GM19025 (cell line): ENCODE data around the gene C2orf92.
"Not testable (repeated sequence)": the region's sequence is repeated elsewhere in the genome, so short reads cannot be mapped to it uniquely, and the experiment has no call there.

ENCODE experiments used
- ATAC-seq: cut with Tn5 transposase; IDR thresholded peaks from one replicate; pipeline ENCODE4 v1.9.1; 2021; ENCODE audit warnings: mild to moderate bottlenecking, low read depth, moderate library complexity; ENCODE audit not compliant: unreplicated experiment

Gene C2orf92

DNA sequence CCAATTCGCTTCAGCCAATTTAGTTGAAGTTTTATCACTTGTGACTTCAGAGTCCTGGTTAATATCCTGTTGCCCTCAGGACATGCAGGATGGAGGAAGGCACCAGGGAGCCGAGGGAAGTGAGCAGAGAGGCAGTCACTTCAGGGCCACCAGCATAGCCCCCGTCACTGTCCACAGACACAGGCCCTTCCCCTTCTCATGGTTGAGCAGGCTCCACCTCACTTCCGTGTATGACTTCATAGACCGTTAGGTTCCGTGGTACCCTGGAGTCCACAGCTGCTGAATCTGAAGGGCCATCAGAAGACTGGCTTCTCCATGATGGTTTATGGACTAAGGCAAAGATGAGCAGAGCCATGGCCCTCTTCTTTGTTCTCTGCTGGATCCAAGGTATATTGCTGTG is at the start of gene C2orf92:
Gene C2orf92, plus strand, starts transcription at position 266 of the 400 bp plus-strand sequence. Its CDS starts 76 bp downstream, at position 342.
- no peak for ATAC-seq

- not testable (repeated sequence) for ATAC-seq
Observed at GRCh38 chr2:97620492-97620891, 49.0 kb upstream of the C2orf92 start.

GRCh38 chr2:97622976-97623375 is 46.5 kb upstream of the C2orf92 start:
- not testable (repeated sequence) for ATAC-seq

DNA sequence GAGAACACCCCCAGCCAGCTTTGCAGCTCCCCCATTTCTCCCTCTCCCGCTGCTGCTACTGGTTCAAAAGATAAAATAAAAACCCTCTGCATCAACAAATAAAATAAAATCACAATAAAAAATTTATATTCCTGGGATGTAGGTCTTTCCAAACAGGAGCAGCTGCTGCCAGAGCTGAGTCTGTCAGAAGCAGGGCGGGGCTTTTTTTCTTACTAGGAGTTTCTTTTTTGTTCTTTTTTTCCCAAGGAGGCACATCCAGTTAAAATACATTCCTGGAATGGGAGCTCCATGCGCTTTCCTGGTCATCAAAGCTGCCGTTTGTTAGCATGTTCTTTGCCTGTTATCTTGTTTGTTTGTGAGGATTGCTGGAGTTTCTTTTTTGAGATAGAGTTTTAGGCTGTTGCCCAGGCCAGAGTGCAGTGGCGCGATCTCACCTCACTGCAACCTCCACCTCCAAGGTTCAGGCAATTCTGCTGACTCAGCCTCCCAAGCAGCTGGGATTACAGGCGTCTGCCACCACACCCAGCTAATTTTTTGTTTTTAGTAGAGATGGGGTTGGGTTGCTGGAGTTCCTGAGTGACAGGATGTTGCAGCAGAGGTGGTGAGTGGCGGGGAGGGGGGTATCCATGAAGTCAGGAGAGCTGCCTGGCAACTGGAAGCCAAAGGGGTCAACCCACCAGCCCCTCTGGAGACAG is 44.0 kb upstream of the C2orf92 start:
- ATAC-seq: not testable (repeated sequence)

DNA sequence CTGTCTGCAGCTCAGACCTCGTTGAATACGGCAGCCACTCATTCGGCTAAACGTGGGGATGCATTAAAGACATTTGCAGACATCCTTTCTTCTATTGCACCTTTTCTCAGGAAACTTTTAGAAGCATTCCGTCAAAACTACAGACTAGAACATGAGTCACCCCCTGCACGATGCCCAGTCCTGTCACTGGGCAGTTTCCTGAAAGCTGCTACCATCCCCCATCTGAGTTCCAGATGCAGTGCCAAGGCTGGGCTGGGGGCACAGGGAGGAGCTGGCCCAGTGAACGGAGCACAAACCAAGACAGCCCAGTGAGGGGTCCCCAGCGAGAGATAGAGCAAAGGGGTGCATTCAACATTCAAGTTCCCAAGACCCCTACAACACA is 43.5 kb upstream of the C2orf92 start:
- ATAC-seq: not testable (repeated sequence)

DNA sequence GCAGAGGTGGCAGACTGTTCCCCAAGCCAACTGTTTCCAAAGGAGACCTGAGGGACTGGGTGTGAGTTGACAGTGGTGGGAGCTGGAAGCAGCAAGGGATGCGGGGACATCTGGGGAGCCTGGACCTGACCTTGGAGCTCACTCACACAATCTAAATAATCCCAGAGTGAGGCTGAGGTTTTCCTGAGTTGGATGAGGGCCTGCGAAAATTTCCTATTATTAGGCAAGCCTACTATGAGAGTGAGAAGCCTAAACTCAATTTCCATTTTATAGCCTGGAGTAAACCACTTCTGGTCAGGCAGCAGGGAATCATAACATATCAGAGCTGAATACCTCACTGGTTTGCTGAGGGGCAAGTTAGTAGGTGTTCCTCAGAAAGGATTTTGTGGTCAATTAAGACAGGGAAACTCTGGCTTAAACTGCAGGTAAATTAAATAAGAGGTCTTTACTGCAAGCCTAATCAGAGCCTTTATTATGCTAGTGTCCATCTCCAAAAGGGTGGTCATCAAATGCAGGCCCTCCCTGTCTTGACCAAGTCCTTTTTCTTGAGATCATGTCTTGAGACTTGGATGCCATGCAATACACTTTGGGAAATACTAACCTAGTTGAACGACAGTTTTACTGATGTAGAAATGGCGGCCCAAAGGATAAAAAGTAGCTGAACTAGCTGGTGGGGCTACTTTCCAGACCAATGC is 25.3 kb upstream of the C2orf92 start:
- ATAC-seq: no peak

DNA sequence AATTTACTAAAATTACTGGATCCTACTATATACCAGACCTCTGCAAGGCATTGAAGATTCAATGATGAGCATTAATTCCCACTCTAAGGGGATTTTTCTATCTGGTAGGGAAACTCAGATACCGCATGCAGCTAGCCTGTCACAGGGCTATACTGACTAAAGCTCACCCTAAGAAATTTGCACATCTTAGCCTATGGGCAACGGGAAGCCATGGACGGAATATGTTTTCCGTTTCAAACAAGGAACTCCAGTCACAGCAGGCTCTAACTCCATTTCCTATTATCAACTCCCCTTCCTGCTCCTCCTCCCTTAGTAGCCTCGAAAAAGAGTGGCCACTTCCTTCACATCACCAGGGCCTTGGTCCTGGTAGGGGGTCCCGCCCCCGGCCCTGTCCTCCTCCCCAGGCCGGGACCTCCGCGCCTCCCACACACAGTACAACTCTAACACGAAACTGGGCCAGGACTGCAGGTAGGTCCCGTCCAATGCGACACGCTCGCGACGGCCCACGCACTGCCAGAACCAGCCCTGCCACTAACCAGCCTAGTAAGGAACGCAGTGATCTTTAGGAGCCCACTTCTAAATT is 24.3 kb upstream of the C2orf92 start:
- peak; percentile 16 for ATAC-seq

- ATAC-seq: peak; percentile 91
Observed at GRCh38 chr2:97645695-97646629, 23.6 kb upstream of the C2orf92 start, which contains the start of gene COX5B. Gene COX5B, plus strand, starts transcription at chr2:97646062. Its CDS starts 25 bp downstream, at chr2:97646087.

DNA sequence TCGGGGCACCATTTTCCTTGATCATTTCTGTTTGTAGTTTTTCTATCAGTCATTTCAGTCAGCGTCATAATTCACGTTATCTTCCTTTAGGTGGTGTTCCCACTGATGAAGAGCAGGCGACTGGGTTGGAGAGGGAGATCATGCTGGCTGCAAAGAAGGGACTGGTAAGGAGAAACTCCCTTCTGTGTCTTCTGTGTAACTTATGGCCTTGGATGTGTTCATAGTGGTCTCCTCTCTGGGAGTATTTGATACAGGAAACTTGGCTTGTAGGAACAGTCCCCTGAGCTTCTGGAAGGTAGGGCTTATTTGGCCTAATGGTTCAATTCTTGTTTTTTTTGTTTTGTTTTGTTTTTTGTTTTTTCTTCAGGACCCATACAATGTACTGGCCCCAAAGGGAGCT is 22.5 kb upstream of the C2orf92 start:
- ATAC-seq: no peak

DNA sequence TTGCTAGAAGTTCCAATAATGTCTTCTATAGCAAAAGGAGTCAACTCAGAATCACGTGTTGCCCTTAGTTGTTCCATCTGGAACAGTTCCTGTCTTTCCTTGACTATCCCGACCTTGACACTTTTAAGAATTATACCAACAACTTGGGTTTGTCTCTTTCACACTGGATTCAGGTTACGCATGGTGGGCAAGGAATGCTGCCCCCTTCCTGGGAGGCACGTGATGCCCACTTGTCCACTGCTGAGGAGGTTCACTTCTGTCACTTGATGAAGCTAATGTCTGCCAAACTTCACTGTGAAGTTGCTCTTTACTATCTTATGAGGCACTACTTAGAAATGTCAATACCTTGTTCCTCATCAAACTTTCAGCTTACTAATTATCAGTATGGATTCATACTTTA is 18.4 kb upstream of the C2orf92 start:
- ATAC-seq: no peak

DNA sequence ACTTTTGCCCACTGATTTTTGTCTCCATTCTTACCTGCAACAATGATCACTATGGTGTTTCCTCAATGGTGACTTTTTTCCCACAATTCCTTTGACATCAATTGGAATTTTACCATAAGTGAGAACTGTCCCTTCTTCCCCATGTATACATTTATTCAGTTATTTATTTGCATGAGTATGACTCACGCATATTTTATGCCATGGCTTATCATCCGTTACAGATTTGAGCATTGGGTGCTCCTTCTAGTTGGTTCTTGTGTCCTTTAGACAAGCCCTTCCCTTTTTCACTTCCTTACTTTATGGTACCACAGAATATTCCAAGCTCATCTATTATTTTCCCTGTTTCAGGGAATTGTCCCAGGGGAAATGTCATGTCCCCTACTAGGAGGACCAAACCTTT is 16.0 kb upstream of the C2orf92 start:
- ATAC-seq: no peak

DNA sequence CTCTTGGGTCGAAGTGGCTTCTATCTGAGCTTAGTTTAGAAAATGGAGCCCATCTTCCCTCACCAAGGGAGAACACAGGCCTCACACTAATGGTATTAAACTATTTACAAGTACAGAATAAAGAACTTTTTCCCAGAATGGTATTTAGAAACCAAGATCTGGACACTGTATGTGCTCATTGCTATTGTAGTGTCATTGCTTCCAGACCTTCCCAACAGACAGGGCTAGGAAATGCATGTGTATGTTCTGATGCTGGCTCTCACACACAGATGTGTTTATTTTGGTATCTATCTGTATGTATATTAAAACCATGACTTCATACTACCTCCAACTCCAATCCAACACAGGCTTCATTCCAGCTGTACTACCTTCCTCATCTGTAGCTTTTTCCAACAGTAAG is 15.6 kb upstream of the C2orf92 start:
- no peak for ATAC-seq

- ATAC-seq: no peak
Observed at GRCh38 chr2:97654309-97654708, 15.2 kb upstream of the C2orf92 start.

DNA sequence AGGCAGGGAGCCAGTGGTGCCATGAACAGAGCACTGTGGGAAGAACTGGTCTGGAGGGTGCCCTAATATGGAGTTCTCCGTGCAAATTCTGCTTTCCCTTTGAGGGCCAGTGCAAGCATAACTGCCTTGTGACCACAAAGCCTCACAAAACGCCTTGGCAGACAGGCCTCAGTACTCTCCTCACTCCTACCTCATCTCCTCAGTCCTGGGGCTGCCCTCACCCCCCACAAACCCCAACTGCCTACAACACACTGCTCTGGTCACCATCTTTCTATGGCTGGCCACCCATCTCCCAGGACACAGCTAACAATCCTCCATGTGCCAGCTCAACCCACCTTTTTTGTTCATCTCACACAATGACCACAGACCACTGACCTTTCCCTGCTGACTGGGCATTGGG is 14.7 kb upstream of the C2orf92 start:
- no peak for ATAC-seq

DNA sequence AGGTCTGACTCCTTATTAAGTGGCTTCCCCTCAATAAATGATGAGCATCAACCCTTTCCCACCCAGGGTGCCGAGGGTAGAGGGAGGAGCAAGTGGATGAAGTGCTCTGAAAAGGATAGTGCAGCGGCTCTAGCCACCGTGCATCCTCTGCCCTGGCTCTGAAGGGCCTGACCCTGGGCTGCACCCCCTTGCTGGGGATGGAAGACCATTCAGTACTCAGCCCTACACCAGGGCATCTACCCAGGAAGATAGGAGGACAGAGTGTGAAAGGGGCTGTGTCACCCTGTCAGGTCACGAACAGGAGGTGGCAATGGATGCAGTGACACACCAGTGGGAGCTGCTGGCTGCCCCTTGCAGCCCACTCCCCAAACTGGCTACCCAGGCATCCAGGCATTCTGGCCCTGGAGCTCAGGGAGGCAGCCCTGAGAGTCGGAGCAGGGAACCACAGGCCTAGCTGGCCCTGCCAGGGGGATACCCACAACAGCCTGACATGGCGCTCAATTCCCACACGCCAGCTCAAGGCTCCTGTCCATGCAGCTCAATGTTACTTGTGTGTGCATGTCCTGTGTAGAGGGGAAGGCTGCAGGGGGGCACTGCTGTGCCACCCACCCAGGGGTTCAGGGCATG is 13.3 kb upstream of the C2orf92 start:
- ATAC-seq: no peak

DNA sequence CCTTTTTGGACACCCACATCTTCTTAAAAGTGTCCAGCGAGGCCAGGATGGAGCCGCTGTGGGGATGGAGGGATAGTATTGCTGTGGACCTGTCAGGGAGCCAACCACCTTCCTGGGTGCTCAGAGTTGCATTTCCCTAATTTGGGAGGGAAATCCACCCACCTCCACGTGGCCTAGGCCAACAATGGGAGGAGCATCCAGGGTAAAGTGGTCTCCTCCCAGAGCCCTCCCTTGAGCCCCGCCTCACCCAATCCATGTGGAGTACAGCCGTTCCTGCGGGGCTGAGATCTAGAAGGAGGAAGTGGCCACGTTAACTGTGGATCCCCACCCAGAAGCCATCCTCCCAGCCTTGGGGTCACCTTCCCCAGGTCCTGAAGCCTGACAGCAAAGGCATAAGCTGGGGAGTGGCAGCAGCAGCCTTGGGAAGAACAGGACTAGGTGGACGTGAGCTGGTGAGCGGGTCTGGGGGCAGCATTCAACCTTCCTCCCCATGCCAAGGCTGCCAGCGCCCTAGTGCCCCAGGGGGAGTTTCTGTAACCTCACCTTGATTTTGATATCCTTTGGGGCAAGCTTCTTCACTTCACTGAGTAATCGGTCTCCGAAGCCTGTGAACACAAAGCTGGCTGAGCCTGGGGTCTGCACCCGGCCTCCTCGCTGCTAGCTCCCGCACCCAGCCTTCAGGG is 12.5 kb upstream of the C2orf92 start:
- no peak for ATAC-seq

- no peak for ATAC-seq
Observed at GRCh38 chr2:97657986-97658690, 11.4 kb upstream of the C2orf92 start.

GRCh38 chr2:97658691-97659157 is 10.8 kb upstream of the C2orf92 start:
- no peak for ATAC-seq
